NCI-H345 treated with DMSO at 0.1 percent for 48 hours (cell line): ENCODE measurements around the gene IFITM10.

Experiments used
- DNase-seq: peaks from one replicate; lab custom pipeline; 2025; ENCODE audit not compliant: unreplicated experiment; lab: John Stamatoyannopoulos, UW

IFITM10 gene

GRCh38 chr11:1753229-1753928, 3.0 kb upstream of the IFITM10 start:
- no peak for DNase-seq

GRCh38 chr11:1752907-1753228, 2.5 kb upstream of the IFITM10 start:
- DNase-seq = no peak

GRCh38 chr11:1751999-1752906, 1.9 kb upstream of the IFITM10 start:
- DNase-seq = no peak

- no peak for DNase-seq
These were observed 1.1 kb upstream of the IFITM10 start for GRCh38 chr11:1751531-1751921.

- no peak for DNase-seq
These were observed 590 bp upstream of the IFITM10 start for GRCh38 chr11:1750840-1751530.

- no peak for DNase-seq
These were observed 722 bp downstream of the IFITM10 start for GRCh38 chr11:1749395-1750351.

- no peak for DNase-seq
These were observed 1.6 kb downstream of the IFITM10 start for GRCh38 chr11:1748636-1749394.

GRCh38 chr11:1747753-1748635, 2.4 kb downstream of the IFITM10 start:
- DNase-seq = no peak

GRCh38 chr11:1746956-1747752, 3.2 kb downstream of the IFITM10 start:
- no peak for DNase-seq

GRCh38 chr11:1746511-1746931, 3.9 kb downstream of the IFITM10 start:
- no peak for DNase-seq

GRCh38 chr11:1745701-1746320, 4.6 kb downstream of the IFITM10 start:
- no peak for DNase-seq

GRCh38 chr11:1744891-1745700, 5.3 kb downstream of the IFITM10 start:
- DNase-seq = no peak

- DNase-seq = no peak
These were observed 6.1 kb downstream of the IFITM10 start for GRCh38 chr11:1744137-1744886.

GRCh38 chr11:1743585-1744136, 6.7 kb downstream of the IFITM10 start:
- DNase-seq = no peak

- no peak for DNase-seq
These were observed 7.4 kb downstream of the IFITM10 start for GRCh38 chr11:1742869-1743584.
